GM12878 (cell line): Measurements from ENCODE around the gene SMIM5. TPM values are rescaled to one million over a fixed set of nuclear protein-coding genes. Genes with fewer than 3 reads are reported as not detected.

Experiments used
- ATAC-seq: fragments of 200-7000 bp; cut with Tn5 transposase; 3 replicates; pipeline ENCODE4 v1.9.1; 2020; ENCODE audit warnings: mild to moderate bottlenecking, moderate library complexity
- BruUV-seq: library from RNA; stranded (reverse); fragments of 400-500 nt; replicated peaks from 2 replicates; lab custom pipeline; 2021; lab: Mats Ljungman, UMichigan
- CTCF ChIA-PET: fragments of 300-600 bp; sonication (Branson Sonifier 250); formaldehyde crosslinking; extraction: SDS; loops from one replicate; lab custom pipeline; 2021; ENCODE audit warnings: inconsistent platforms; lab: Yijun Ruan, JAX
- POLR2A ChIA-PET: fragments of 350-600 bp; formaldehyde crosslinking; extraction: SDS; loops from one replicate; lab custom pipeline; 2021; ENCODE audit warnings: inconsistent platforms; lab: Charles Lee
- RAD21 ChIA-PET: fragments of 300-600 bp; sonication (Branson Sonifier 250); formaldehyde crosslinking; loops from one replicate; lab custom pipeline; 2023; ENCODE audit warnings: antibody characterized with exemption; ENCODE audit not compliant: unreplicated experiment; lab: Charles Lee
- SMC1A ChIA-PET: fragments of 300-600 bp; sonication (Branson Sonifier 250); formaldehyde crosslinking; loops from one replicate; lab custom pipeline; 2023; ENCODE audit not compliant: unreplicated experiment, uncharacterized antibody; lab: Charles Lee
- DNase-seq: peaks from one replicate; pipeline ENCODE4 v3.0.0-alpha.2; 2011; ENCODE audit warnings: low read depth, low spot score
- FAIRE-seq: peaks from 3 replicates; lab custom pipeline; 2011; peaks lifted over from hg19 to GRCh38; lab: Jason Lieb, UNC
- H2AFZ ChIP-seq: 2 replicates; pipeline ENCODE4 v1.6.0; 2011; ENCODE audit warnings: low read depth, low read length, control low read depth; ENCODE audit not compliant: control insufficient read depth
- H3K27ac ChIP-seq: 2 replicates; pipeline ENCODE4 v1.5.1; 2011; ENCODE audit warnings: control low read depth; ENCODE audit not compliant: control insufficient read depth, insufficient read depth
- H3K27me3 ChIP-seq, 2 experiments: replicated peaks in 1 of 2; 2 replicates each; pipeline versions ENCODE4 v1.6.0 to v1.6.1; 2011; ENCODE audit warnings: low read length in 1 of 2; ENCODE audit not compliant: control insufficient read depth in 2 of 2, insufficient read depth in 2 of 2
- H3K36me3 ChIP-seq, 2 experiments: 2 replicates each; pipeline ENCODE4 v1.5.1; 2011; ENCODE audit warnings: low read length in 1 of 2; ENCODE audit not compliant: control insufficient read depth in 2 of 2, insufficient read depth in 2 of 2
- H3K4me1 ChIP-seq: 2 replicates; pipeline ENCODE4 v1.6.1; 2011; ENCODE audit warnings: mild to moderate bottlenecking, low read length, moderate library complexity, mixed read lengths; ENCODE audit not compliant: control insufficient read depth, insufficient read depth
- H3K4me2 ChIP-seq: 2 replicates; pipeline ENCODE4 v1.6.0; 2011; ENCODE audit warnings: control low read depth; ENCODE audit not compliant: control insufficient read depth, insufficient read depth
- H3K4me3 ChIP-seq: fragments of 200-600 bp; sonication (generic); 2 replicates; pipeline ENCODE4 v1.5.1; 2016
- H3K79me2 ChIP-seq: 2 replicates; pipeline ENCODE4 v1.6.0; 2011; ENCODE audit warnings: low read length; ENCODE audit not compliant: control insufficient read depth, insufficient read depth
- H3K9ac ChIP-seq: 2 replicates; pipeline ENCODE4 v1.8.0; 2011; ENCODE audit warnings: low read length, control low read depth, mixed read lengths; ENCODE audit not compliant: control insufficient read depth, insufficient read depth
- H3K9me3 ChIP-seq: replicated peaks from 3 replicates; pipeline ENCODE4 v1.5.1; 2011; ENCODE audit warnings: mild to moderate bottlenecking, low read length; ENCODE audit not compliant: control insufficient read depth, insufficient read depth
- H4K20me1 ChIP-seq: 2 replicates; pipeline ENCODE4 v1.6.0; 2011; ENCODE audit not compliant: control insufficient read depth, insufficient read depth
- BHLHE40 ChIP-seq, 2 experiments: fragments of 450-650 bp in 1 of 2; IDR thresholded peaks; 2 replicates each; pipeline ENCODE4 v1.6.1; 2011 to 2017; ENCODE audit warnings: low read depth in 2 of 2, borderline replicate concordance in 1 of 2, improper control_type of control experiment in 1 of 2, low read length in 1 of 2, mild to moderate bottlenecking in 1 of 2
- ETV6 ChIP-seq, 2 experiments: fragments of 450-650 bp in 1 of 2; IDR thresholded peaks in 1 of 2; conservative IDR thresholded peaks in 1 of 2; 2 replicates each; pipeline ENCODE4 v1.6.1; 2014; ENCODE audit warnings: antibody characterized with exemption in 1 of 2, borderline replicate concordance in 1 of 2, low read depth in 1 of 2, mild to moderate bottlenecking in 1 of 2, moderate library complexity in 1 of 2
- HCFC1 ChIP-seq: fragments of 150-350 bp; IDR thresholded peaks from 2 replicates; pipeline ENCODE4 v1.6.1; 2014; ENCODE audit warnings: low read length
- IKZF2 ChIP-seq, 2 experiments: fragments of 450-650 bp; IDR thresholded peaks; 2 replicates each; pipeline ENCODE4 v1.6.1; 2017; ENCODE audit warnings: mild to moderate bottlenecking in 2 of 2, moderate library complexity in 2 of 2
- KLF5 ChIP-seq: fragments of 450-650 bp; IDR thresholded peaks from 2 replicates; pipeline ENCODE4 v1.6.1; 2014; ENCODE audit warnings: mild to moderate bottlenecking; ENCODE audit not compliant: partially characterized antibody
- LARP7 ChIP-seq: fragments of 450-650 bp; IDR thresholded peaks from 2 replicates; pipeline ENCODE4 v1.6.1; 2017; ENCODE audit warnings: mild to moderate bottlenecking
- MEF2A ChIP-seq: IDR thresholded peaks from 2 replicates; pipeline ENCODE4 v1.6.1; 2011; ENCODE audit warnings: low read depth, mild to moderate bottlenecking, low read length, moderate library complexity; ENCODE audit not compliant: insufficient read depth
- NFYA ChIP-seq: IDR thresholded peaks from 2 replicates; pipeline ENCODE4 v1.6.1; 2011; ENCODE audit warnings: low read depth, mild to moderate bottlenecking, low read length, improper control_type of control experiment, borderline replicate concordance
- NR2C1 ChIP-seq: fragments of 450-650 bp; IDR thresholded peaks from 2 replicates; pipeline ENCODE4 v1.6.1; 2017; ENCODE audit warnings: antibody characterized with exemption, mild to moderate bottlenecking, moderate library complexity
- PAX8 ChIP-seq: fragments of 450-650 bp; IDR thresholded peaks from 2 replicates; pipeline ENCODE4 v1.6.1; 2017; ENCODE audit warnings: mild to moderate bottlenecking, moderate library complexity
- SREBF1 ChIP-seq: IDR thresholded peaks from 2 replicates; pipeline ENCODE4 v1.6.1; 2012; ENCODE audit warnings: mild to moderate bottlenecking, low read length
- STAT3 ChIP-seq: IDR thresholded peaks from 2 replicates; pipeline ENCODE4 v1.6.1; 2011; ENCODE audit warnings: low read depth, low read length, improper control_type of control experiment
- TCF7 ChIP-seq: IDR thresholded peaks from 2 replicates; pipeline ENCODE4 v1.6.1; 2014; ENCODE audit warnings: antibody characterized with exemption, borderline replicate concordance
- WGBS: methylation state at CpG from one replicate; pipeline ENCODE4 v1.1.6; 2016; ENCODE audit warnings: low lambda C conversion rate; ENCODE audit not compliant: insufficient replicate concordance, insufficient coverage; ENCODE audit errors: missing lambda C conversion rate; 5-methylcytosine and 5-hydroxymethylcytosine counted together
- in situ Hi-C: fragments of 300-500 bp; cut with MboI; formaldehyde crosslinking; loops from 9 replicates; pipeline ENCODE4 v1.14.3; 2018; ENCODE audit warnings: mixed read lengths
- intact Hi-C: fragments of 100-400 bp; cut with micrococcal nuclease; formaldehyde crosslinking; loops from one replicate; pipeline ENCODE4 v1.14.2; 2022; ENCODE audit not compliant: unreplicated experiment
- polyA plus RNA-seq, 11 experiments: library from polyadenylated mRNA; depleted of rRNA in 4 of 11; unstranded in 6 of 11; stranded (reverse) in 5 of 11; fragments of >200 nt; fragmentation: Nextera tagmentation in 4 of 11; fragmentation: Illumina TruSeq in 1 of 11; extraction: Ambion mirVana in 4 of 11; extraction: Trizol in 1 of 11; gene quantifications; 1 replicate in 1 of 11; 2 replicates in 10 of 11; pipeline versions ENCODE4 v1.2.1 to v1.2.3, GENCODE V29; 2011 to 2016; ENCODE audit warnings: inconsistent platforms in 2 of 11, missing spikeins in 2 of 11, low read depth in 1 of 11
- total RNA-seq, 4 experiments: library from RNA; depleted of rRNA in 3 of 4; stranded (reverse); fragments of >200 nt in 3 of 4; fragmentation: Illumina TruSeq in 1 of 4; extraction: Trizol in 1 of 4; gene quantifications; 2 replicates each; pipeline versions ENCODE4 v1.2.1 to v1.2.3, GENCODE V29; 2013 to 2021
- TF ChIP-seq, protein P1 (sequence below): IDR thresholded peaks from 2 replicates; pipeline ENCODE4 v1.6.1; 2011; ENCODE audit warnings: mild to moderate bottlenecking, low read depth, low read length, moderate library complexity; ENCODE audit not compliant: insufficient replicate concordance
- TF ChIP-seq, protein P2 (sequence below): fragments of 450-650 bp; IDR thresholded peaks from 2 replicates; pipeline ENCODE4 v1.6.1; 2016; ENCODE audit warnings: mild to moderate bottlenecking
- TF ChIP-seq, protein P3 (sequence below): fragments of 450-650 bp; IDR thresholded peaks from 2 replicates; pipeline ENCODE4 v1.6.1; 2018; ENCODE audit warnings: borderline replicate concordance, mild to moderate bottlenecking; ENCODE audit not compliant: partially characterized antibody
- TF ChIP-seq, protein P4 (sequence below): fragments of 450-650 bp; IDR thresholded peaks from 2 replicates; pipeline ENCODE4 v1.6.1; 2017; ENCODE audit warnings: antibody characterized with exemption, mild to moderate bottlenecking, moderate library complexity

The SMIM5 gene
- total and polyA plus RNA-seq, 10 of the 15 experiments (the other 5 are each of a cell fraction or from before 2014, with no cell fraction given): 0.08 to 0.11 TPM; not detected in 8

- H3K4me1 ChIP-seq: no peaks in the 10 kb centered on the region
- DNase-seq (no peak), FAIRE-seq (no peak), ATAC-seq (no peak)
- no peaks in the 10 kb centered on the region for H4K20me1 ChIP-seq
- no peaks in the 10 kb centered on the region for H3K79me2 ChIP-seq
- RAD21 ChIA-PET: no interaction called here
- intact Hi-C loops (no loop called here), in situ Hi-C loops (loop anchor here (10.0 kb wide), 1 partner anchor 171 kb away; no protein-coding TSS in a partner anchor)
- H3K27ac ChIP-seq: no peak overlapping the region
- POLR2A ChIA-PET: no interaction called here
- SMC1A ChIA-PET: no interaction called here
- CTCF ChIA-PET: no interaction called here
- no peak overlapping the region for H3K4me3 ChIP-seq
- H3K27me3 ChIP-seq: no peaks in the 10 kb centered on the region
- H2AFZ ChIP-seq: no peak overlapping the region
- no peak overlapping the region for H3K4me2 ChIP-seq
- no peaks in the 10 kb centered on the region for H3K36me3 ChIP-seq
- no TSS peak for BruUV-seq
- TF ChIP-seq TCF7 (no peak), IKZF2 (IDR thresholded peaks at IDR 0.05) (no peak), PAX8 (no peak), SREBF1 (no peak), NFYA (no peak), ETV6 (conservative IDR thresholded peaks at IDR 0.05 in 1 of 2, IDR thresholded peaks at IDR 0.05 in 1 of 2; ENCODE audit: borderline replicate concordance in 1 of 2, low read depth in 1 of 2) (no peak), NR2C1 (no peak), STAT3 (no peak), HCFC1 (no peak), LARP7 (no peak), BHLHE40 (IDR thresholded peaks at IDR 0.05; ENCODE audit: borderline replicate concordance in 1 of 2, low read depth in 2 of 2, low read length in 1 of 2) (no peak), MEF2A (no peak), KLF5 (no peak)
- TF ChIP-seq, protein P1, sequence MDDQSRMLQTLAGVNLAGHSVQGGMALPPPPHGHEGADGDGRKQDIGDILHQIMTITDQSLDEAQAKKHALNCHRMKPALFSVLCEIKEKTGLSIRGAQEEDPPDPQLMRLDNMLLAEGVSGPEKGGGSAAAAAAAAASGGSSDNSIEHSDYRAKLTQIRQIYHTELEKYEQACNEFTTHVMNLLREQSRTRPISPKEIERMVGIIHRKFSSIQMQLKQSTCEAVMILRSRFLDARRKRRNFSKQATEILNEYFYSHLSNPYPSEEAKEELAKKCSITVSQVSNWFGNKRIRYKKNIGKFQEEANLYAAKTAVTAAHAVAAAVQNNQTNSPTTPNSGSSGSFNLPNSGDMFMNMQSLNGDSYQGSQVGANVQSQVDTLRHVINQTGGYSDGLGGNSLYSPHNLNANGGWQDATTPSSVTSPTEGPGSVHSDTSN: no peak
- TF ChIP-seq, protein P2, sequence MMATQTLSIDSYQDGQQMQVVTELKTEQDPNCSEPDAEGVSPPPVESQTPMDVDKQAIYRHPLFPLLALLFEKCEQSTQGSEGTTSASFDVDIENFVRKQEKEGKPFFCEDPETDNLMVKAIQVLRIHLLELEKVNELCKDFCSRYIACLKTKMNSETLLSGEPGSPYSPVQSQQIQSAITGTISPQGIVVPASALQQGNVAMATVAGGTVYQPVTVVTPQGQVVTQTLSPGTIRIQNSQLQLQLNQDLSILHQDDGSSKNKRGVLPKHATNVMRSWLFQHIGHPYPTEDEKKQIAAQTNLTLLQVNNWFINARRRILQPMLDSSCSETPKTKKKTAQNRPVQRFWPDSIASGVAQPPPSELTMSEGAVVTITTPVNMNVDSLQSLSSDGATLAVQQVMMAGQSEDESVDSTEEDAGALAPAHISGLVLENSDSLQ: no peak
- TF ChIP-seq, protein P3, sequence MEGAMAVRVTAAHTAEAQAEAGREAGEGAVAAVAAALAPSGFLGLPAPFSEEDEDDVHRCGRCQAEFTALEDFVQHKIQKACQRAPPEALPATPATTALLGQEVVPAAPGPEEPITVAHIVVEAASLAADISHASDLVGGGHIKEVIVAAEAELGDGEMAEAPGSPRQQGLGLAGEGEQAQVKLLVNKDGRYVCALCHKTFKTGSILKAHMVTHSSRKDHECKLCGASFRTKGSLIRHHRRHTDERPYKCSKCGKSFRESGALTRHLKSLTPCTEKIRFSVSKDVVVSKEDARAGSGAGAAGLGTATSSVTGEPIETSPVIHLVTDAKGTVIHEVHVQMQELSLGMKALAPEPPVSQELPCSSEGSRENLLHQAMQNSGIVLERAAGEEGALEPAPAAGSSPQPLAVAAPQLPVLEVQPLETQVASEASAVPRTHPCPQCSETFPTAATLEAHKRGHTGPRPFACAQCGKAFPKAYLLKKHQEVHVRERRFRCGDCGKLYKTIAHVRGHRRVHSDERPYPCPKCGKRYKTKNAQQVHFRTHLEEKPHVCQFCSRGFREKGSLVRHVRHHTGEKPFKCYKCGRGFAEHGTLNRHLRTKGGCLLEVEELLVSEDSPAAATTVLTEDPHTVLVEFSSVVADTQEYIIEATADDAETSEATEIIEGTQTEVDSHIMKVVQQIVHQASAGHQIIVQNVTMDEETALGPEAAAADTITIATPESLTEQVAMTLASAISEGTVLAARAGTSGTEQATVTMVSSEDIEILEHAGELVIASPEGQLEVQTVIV: no peak
- TF ChIP-seq, protein P4, sequence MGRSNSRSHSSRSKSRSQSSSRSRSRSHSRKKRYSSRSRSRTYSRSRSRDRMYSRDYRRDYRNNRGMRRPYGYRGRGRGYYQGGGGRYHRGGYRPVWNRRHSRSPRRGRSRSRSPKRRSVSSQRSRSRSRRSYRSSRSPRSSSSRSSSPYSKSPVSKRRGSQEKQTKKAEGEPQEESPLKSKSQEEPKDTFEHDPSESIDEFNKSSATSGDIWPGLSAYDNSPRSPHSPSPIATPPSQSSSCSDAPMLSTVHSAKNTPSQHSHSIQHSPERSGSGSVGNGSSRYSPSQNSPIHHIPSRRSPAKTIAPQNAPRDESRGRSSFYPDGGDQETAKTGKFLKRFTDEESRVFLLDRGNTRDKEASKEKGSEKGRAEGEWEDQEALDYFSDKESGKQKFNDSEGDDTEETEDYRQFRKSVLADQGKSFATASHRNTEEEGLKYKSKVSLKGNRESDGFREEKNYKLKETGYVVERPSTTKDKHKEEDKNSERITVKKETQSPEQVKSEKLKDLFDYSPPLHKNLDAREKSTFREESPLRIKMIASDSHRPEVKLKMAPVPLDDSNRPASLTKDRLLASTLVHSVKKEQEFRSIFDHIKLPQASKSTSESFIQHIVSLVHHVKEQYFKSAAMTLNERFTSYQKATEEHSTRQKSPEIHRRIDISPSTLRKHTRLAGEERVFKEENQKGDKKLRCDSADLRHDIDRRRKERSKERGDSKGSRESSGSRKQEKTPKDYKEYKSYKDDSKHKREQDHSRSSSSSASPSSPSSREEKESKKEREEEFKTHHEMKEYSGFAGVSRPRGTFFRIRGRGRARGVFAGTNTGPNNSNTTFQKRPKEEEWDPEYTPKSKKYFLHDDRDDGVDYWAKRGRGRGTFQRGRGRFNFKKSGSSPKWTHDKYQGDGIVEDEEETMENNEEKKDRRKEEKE: no peak
- WGBS: 30% methylated on average over 6 of the region's 6 CpGs
- H3K9me3 ChIP-seq: no peaks in the 10 kb centered on the region
- no peak overlapping the region for H3K9ac ChIP-seq
Observed at GRCh38 chr17:75595920-75596313, 37.3 kb upstream of the SMIM5 start.
